Sigmoid colon (tissue), 4 donors: ENCODE data around the gene RND3.

ENCODE experiments used
- EP300 ChIP-seq, 4 donors: sonication (generic); formaldehyde crosslinking; IDR thresholded peaks; one replicate each; pipeline ENCODE4 v1.6.1; 2017; ENCODE audit warnings: antibody characterized with exemption in 4 of 4
- POLR2A ChIP-seq, 2 donors: fragments of 450-650 bp; IDR thresholded peaks; one replicate each; pipeline ENCODE4 v1.6.1; 2016; ENCODE audit warnings: antibody characterized with exemption in 2 of 2, mild to moderate bottlenecking in 2 of 2, moderate library complexity in 2 of 2
- POLR2AphosphoS5 ChIP-seq, 4 donors: sonication (generic); formaldehyde crosslinking; IDR thresholded peaks; one replicate each; pipeline ENCODE4 v1.6.1; 2017; ENCODE audit warnings: antibody characterized with exemption in 4 of 4
- TF ChIP-seq, protein P1 (sequence below), 4 experiments: fragments of 450-650 bp in 3 of 4; fragments of 200-600 bp in 1 of 4; IDR thresholded peaks; one replicate each; pipeline ENCODE4 v1.5.1; 2016 to 2019; ENCODE audit warnings: antibody characterized with exemption in 4 of 4, mild to moderate bottlenecking in 3 of 4, moderate library complexity in 2 of 4

DNA sequence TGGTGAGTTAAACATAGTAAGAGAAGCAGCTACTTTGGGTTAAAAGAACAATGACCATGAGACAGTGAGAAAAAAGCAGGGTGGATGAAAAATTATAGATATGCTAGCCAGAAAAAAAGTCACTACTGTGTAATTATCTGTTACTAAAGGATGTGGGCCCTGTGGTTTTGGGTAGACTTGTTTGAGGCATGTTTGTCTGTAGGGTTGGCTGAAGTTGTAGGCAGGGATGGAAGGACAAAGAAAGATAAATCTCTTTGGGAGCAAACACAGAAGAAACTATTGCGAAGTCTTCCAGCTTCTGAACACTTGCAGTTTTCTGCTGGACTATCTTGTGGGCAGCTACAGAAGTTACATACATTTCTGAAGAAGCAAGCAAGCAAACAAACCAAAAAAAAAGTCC, 28.2 kb downstream of the RND3 start:
- TF ChIP-seq POLR2A (IDR thresholded peaks at IDR 0.05) (no peak), POLR2AphosphoS5 (IDR thresholded peaks at IDR 0.05) (no peak), EP300 (IDR thresholded peaks at IDR 0.05) (no peak)
- TF ChIP-seq, protein P1, sequence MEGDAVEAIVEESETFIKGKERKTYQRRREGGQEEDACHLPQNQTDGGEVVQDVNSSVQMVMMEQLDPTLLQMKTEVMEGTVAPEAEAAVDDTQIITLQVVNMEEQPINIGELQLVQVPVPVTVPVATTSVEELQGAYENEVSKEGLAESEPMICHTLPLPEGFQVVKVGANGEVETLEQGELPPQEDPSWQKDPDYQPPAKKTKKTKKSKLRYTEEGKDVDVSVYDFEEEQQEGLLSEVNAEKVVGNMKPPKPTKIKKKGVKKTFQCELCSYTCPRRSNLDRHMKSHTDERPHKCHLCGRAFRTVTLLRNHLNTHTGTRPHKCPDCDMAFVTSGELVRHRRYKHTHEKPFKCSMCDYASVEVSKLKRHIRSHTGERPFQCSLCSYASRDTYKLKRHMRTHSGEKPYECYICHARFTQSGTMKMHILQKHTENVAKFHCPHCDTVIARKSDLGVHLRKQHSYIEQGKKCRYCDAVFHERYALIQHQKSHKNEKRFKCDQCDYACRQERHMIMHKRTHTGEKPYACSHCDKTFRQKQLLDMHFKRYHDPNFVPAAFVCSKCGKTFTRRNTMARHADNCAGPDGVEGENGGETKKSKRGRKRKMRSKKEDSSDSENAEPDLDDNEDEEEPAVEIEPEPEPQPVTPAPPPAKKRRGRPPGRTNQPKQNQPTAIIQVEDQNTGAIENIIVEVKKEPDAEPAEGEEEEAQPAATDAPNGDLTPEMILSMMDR (IDR thresholded peaks at IDR 0.05) = no peak
